Breast epithelium (tissue), 4 donors: ENCODE results near the gene EPHA1. TPM values are rescaled to one million over a fixed set of nuclear protein-coding genes. Genes with fewer than 3 reads are reported as not detected.

ENCODE experiments used
- DNase-seq, 2 donors: peaks; one replicate each; pipeline ENCODE4 v3.0.0-alpha.2; 2019; ENCODE audit warnings: low spot score in 2 of 2
- H3K27ac ChIP-seq, 2 donors: fragments of 200-600 bp; sonication (generic) in 1 of 2; one replicate each; pipeline ENCODE4 v1.5.1; 2016 to 2019; ENCODE audit warnings: mild to moderate bottlenecking in 1 of 2
- H3K27me3 ChIP-seq, 2 donors: fragments of 200-600 bp; sonication (generic) in 1 of 2; one replicate each; pipeline versions ENCODE4 v1.5.1 to v1.6.0; 2017 to 2019; ENCODE audit warnings: control low read depth in 1 of 2, mild to moderate bottlenecking in 1 of 2
- H3K36me3 ChIP-seq: fragments of 200-600 bp; one replicate; pipeline ENCODE4 v1.5.1; 2019
- H3K4me1 ChIP-seq, 2 donors: fragments of 200-600 bp; sonication (generic); one replicate each; pipeline ENCODE4 v1.5.1; 2016 to 2019; ENCODE audit warnings: control low read depth in 1 of 2
- H3K4me3 ChIP-seq, 3 donors: fragments of 200-600 bp; sonication (generic); 1 replicate in 2 of 3; 2 replicates in 1 of 3; pipeline ENCODE4 v1.5.1; 2016 to 2019; ENCODE audit warnings: mild to moderate bottlenecking in 3 of 3, moderate library complexity in 2 of 3
- H3K9me3 ChIP-seq, 2 donors: fragments of 200-600 bp; sonication (generic) in 1 of 2; one replicate each; pipeline ENCODE4 v1.5.1; 2016 to 2019; ENCODE audit warnings: control low read depth in 1 of 2
- CTCF ChIP-seq, 3 donors: fragments of 450-650 bp; IDR thresholded peaks; one replicate each; pipeline ENCODE4 v1.5.1; 2016 to 2017; ENCODE audit warnings: antibody characterized with exemption in 3 of 3, mild to moderate bottlenecking in 3 of 3, moderate library complexity in 3 of 3
- POLR2A ChIP-seq: fragments of 450-650 bp; IDR thresholded peaks from one replicate; pipeline ENCODE4 v1.6.1; 2016; ENCODE audit warnings: antibody characterized with exemption, mild to moderate bottlenecking, moderate library complexity
- POLR2AphosphoS5 ChIP-seq, 3 donors: sonication (generic); formaldehyde crosslinking; IDR thresholded peaks; one replicate each; pipeline ENCODE4 v1.6.1; 2017; ENCODE audit warnings: antibody characterized with exemption in 3 of 3
- intact Hi-C: fragments of 100-400 bp; cut with DNase I; formaldehyde crosslinking; loops from one replicate; pipeline ENCODE4 v1.15.1; 2023; ENCODE audit warnings: low total_unique reads
- total RNA-seq, 3 donors: library from RNA; depleted of rRNA; stranded (reverse); fragments of >200 nt; gene quantifications; one replicate each; pipeline ENCODE4 v1.1.0, GENCODE V29; 2016

The EPHA1 gene
- total RNA-seq, 3 donors from 2014 or later: 11.8 to 15.4 TPM; not detected in 1

DNA sequence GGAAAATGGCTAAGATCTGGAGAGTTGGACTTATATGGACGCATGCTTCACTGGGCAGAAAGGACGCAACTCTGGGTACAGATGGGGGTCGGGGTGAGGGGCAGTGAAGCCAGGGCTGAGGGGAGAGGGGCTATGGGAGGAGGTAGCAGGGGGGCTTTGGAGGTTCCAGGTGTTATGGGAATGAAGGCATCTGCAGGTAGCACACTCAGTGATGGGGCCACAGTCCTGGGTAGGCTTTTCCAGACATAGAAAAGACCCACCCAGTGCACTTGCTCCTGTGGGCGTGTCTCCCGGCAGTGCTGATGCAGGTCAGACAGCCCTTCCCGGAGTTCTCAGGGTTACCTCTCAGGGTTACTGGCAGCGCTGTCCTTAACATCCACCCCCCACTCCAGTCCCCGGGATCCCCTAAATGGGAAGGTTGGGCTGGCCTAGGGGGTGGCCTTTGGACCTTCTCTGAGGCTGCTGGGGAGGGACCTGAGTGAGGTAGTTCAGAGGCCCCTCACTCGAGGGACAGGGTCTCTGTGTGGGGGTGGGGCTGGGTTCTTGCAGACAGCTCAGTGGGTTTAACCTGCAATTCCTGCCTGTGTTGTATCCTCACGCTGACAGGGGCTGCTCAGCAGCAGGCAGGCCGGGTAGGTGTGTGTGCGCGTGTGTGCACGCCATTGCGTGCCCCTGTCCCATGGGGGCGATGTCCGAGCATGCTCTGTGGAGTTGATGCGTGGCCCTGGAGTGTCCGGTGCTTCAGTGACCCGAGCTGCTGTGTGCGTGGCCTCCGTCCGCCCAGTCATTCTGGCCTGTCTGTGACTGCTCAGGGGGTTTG, 21.3 kb downstream of the EPHA1 start:
- intact Hi-C loops: no loop called here
- Histone ChIP-seq H3K36me3 (no peaks in the 10 kb centered on the region), H3K4me3 (peak overlapping the region in 1 of 3 donors; percentile 87), H3K4me1 (peaks cover 25 to 28% of the 10 kb centered on the region in 2 donors), H3K27ac (peak overlapping the region; percentile 98 to 100), H3K9me3 (no peaks in the 10 kb centered on the region), H3K27me3 (no peaks in the 10 kb centered on the region)
- TF ChIP-seq POLR2A (no peak), CTCF (IDR thresholded peaks at IDR 0.05) (no peak)
- no peak for DNase-seq

- Histone ChIP-seq H3K4me1 (peaks cover 17 to 18% of the 10 kb centered on the region in 2 donors), H3K36me3 (no peaks in the 10 kb centered on the region), H3K4me3 (peak overlapping the region in 2 of 3 donors; percentile 21 to 87), H3K27ac (peak overlapping the region; percentile 98 to 100), H3K27me3 (no peaks in the 10 kb centered on the region), H3K9me3 (no peaks in the 10 kb centered on the region)
- intact Hi-C loops: no loop called here
- no peak for DNase-seq
- TF ChIP-seq POLR2A (no peak), POLR2AphosphoS5 (IDR thresholded peaks at IDR 0.05) (no peak), CTCF (IDR thresholded peaks at IDR 0.05) (no peak)
These were observed 22.5 kb downstream of the EPHA1 start for GRCh38 chr7:143385891-143386781.

GRCh38 chr7:143384661-143385631, 23.7 kb downstream of the EPHA1 start:
- peaks cover 12 to 13% of the 10 kb centered on the region in 2 donors for H3K4me1 ChIP-seq
- no peaks in the 10 kb centered on the region for H3K27me3 ChIP-seq
- no peaks in the 10 kb centered on the region for H3K36me3 ChIP-seq
- H3K9me3 ChIP-seq: no peaks in the 10 kb centered on the region
- TF ChIP-seq POLR2AphosphoS5 (IDR thresholded peaks at IDR 0.05): peak in 2 of 3 donors; percentile 14 to 44
- no peak for TF ChIP-seq CTCF (IDR thresholded peaks at IDR 0.05)
- no peak for TF ChIP-seq POLR2A
- DNase-seq: no peak
- peak overlapping the region; percentile 98 to 100 for H3K27ac ChIP-seq
- peak overlapping the region; percentile 87 to 95 (median 94) for H3K4me3 ChIP-seq
- intact Hi-C loops: loop anchor here (5.0 kb wide), 1 partner anchor 102 kb away; no protein-coding TSS in a partner anchor

GRCh38 chr7:143384148-143384547, 24.5 kb downstream of the EPHA1 start:
- no peak for DNase-seq
- peaks cover 12 to 13% of the 10 kb centered on the region in 2 donors for H3K4me1 ChIP-seq

More at GRCh38 chr7:143384148-143384547, 24.5 kb downstream of the EPHA1 start:
- Histone ChIP-seq H3K9me3 (no peaks in the 10 kb centered on the region), H3K27ac (peak overlapping the region; percentile 98 to 100), H3K4me3 (peak overlapping the region; percentile 87 to 95 (median 94)), H3K27me3 (no peaks in the 10 kb centered on the region), H3K36me3 (no peaks in the 10 kb centered on the region)
- intact Hi-C loops: loop anchor here (5.0 kb wide), 1 partner anchor 103 kb away; no protein-coding TSS in a partner anchor
- TF ChIP-seq POLR2A (no peak), POLR2AphosphoS5 (IDR thresholded peaks at IDR 0.05) (no peak), CTCF (IDR thresholded peaks at IDR 0.05) (no peak)
